Neural progenitor cell (in vitro differentiated cells): ENCODE results near the gene ZBTB5. TPM values are rescaled to one million over a fixed set of nuclear protein-coding genes. Genes with fewer than 3 reads are reported as not detected.
A peak's percentile ranks its signal among the peaks of the same experiment; 100 is the strongest.

Experiments
- DNase-seq: peaks from one replicate; pipeline ENCODE4 v3.0.0-alpha.2; 2016; ENCODE audit warnings: low spot score
- H2AFZ ChIP-seq: fragments of 200-600 bp; sonication (generic); replicated peaks from 2 replicates; pipeline ENCODE4 v1.6.1; 2016; ENCODE audit warnings: antibody characterized with exemption
- H3F3A ChIP-seq: fragments of 200-600 bp; sonication (generic); 2 replicates; pipeline ENCODE4 v1.6.1; 2016; ENCODE audit warnings: antibody characterized with exemption, low read depth
- H3K27ac ChIP-seq: fragments of 200-600 bp; sonication (generic); 2 replicates; pipeline ENCODE4 v1.5.1; 2016; ENCODE audit warnings: mild to moderate bottlenecking
- H3K27me3 ChIP-seq: fragments of 200-600 bp; sonication (generic); 2 replicates; pipeline ENCODE4 v1.6.1; 2016; ENCODE audit warnings: mild to moderate bottlenecking, moderate library complexity
- H3K36me3 ChIP-seq: fragments of 200-600 bp; sonication (generic); 2 replicates; pipeline ENCODE4 v1.5.1; 2016
- H3K4me1 ChIP-seq: fragments of 200-600 bp; sonication (generic); 2 replicates; pipeline ENCODE4 v1.6.1; 2016; ENCODE audit warnings: mixed run types
- H3K4me2 ChIP-seq: fragments of 200-600 bp; sonication (generic); 2 replicates; pipeline ENCODE4 v1.6.1; 2016
- H3K4me3 ChIP-seq: fragments of 200-600 bp; sonication (generic); 2 replicates; pipeline ENCODE4 v1.5.1; 2016
- H3K79me2 ChIP-seq: fragments of 200-600 bp; sonication (generic); 2 replicates; pipeline ENCODE4 v1.6.1; 2016; ENCODE audit warnings: low read depth
- H3K9ac ChIP-seq: fragments of 200-600 bp; sonication (generic); 2 replicates; pipeline ENCODE4 v1.6.1; 2016
- H3K9me3 ChIP-seq: fragments of 200-600 bp; sonication (generic); 2 replicates; pipeline ENCODE4 v1.5.1; 2016; ENCODE audit warnings: low read depth
- H4K20me1 ChIP-seq: fragments of 200-600 bp; sonication (generic); 2 replicates; pipeline ENCODE4 v1.6.1; 2016; ENCODE audit warnings: low read depth
- H3K27ac Mint-ChIP-seq: 3 replicates; pipeline ENCODE4 v1.8.0; 2021; ENCODE audit warnings: mixed read lengths
- H3K27me3 Mint-ChIP-seq: 2 replicates; pipeline ENCODE4 v1.8.0; 2022; ENCODE audit warnings: low read depth, mild to moderate bottlenecking, inconsistent platforms, moderate library complexity, mixed read lengths; ENCODE audit not compliant: insufficient read depth
- H3K36me3 Mint-ChIP-seq: 3 replicates; pipeline ENCODE4 v1.8.0; 2021; ENCODE audit warnings: mixed read lengths
- H3K4me1 Mint-ChIP-seq: 3 replicates; pipeline ENCODE4 v1.8.0; 2021; ENCODE audit warnings: mixed read lengths
- H3K4me3 Mint-ChIP-seq: 3 replicates; pipeline ENCODE4 v1.8.0; 2021; ENCODE audit warnings: mild to moderate bottlenecking, moderate library complexity, mixed read lengths
- H3K9me3 Mint-ChIP-seq: 3 replicates; pipeline ENCODE4 v1.8.0; 2020; ENCODE audit warnings: mixed read lengths
- EZH2 ChIP-seq: fragments of 200-600 bp; sonication (generic); IDR thresholded peaks from 2 replicates; pipeline ENCODE4 v1.6.1; 2017; ENCODE audit warnings: antibody characterized with exemption, mild to moderate bottlenecking, moderate library complexity
- EZH2phosphoT487 ChIP-seq: fragments of 200-600 bp; sonication (generic); IDR thresholded peaks from 2 replicates; pipeline ENCODE4 v1.6.1; 2017; ENCODE audit warnings: antibody characterized with exemption
- total RNA-seq: library from RNA; depleted of rRNA; stranded (reverse); fragments of >200 nt; gene quantifications from 2 replicates; pipeline ENCODE4 v1.2.3, GENCODE V29; 2015; ENCODE audit warnings: low replicate concordance
- TF ChIP-seq, protein P1 (sequence below): fragments of 200-600 bp; sonication (generic); IDR thresholded peaks from 2 replicates; pipeline ENCODE4 v1.5.1; 2017; ENCODE audit warnings: antibody characterized with exemption, mild to moderate bottlenecking

The ZBTB5 gene
- total RNA-seq, 1 donor from 2014 or later: 24.1 TPM

DNA sequence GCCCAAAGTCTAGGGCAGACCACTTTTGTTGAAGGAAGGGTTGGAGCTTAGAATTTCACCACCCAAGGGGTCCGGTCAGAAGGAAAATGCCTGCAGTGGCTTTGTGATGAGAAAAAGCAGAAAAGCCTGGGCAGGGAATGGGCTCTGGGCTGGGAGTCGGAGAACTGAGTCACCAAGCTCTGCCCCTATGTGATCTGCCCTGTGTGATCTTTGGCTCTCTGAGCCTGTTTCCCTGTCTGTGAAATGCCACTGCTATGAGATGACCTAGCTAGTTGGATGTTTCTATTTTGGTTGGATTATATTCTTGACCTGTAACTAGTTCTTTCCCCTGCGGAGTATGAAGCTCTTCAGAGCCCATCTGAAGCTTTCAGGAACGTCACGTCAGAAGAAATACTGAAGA is 30.3 kb upstream of the ZBTB5 start:
- Histone ChIP-seq H3K36me3 (no peaks in the 10 kb centered on the region), H3F3A (no peaks in the 10 kb centered on the region), H3K79me2 (no peaks in the 10 kb centered on the region), H3K9me3 (no peaks in the 10 kb centered on the region), H3K4me1 (no peaks in the 10 kb centered on the region), H3K27ac (no peak overlapping the region), H3K27me3 (no peaks in the 10 kb centered on the region), H4K20me1 (no peaks in the 10 kb centered on the region), H2AFZ (no peak overlapping the region), H3K9ac (no peak overlapping the region), H3K4me3 (no peak overlapping the region), H3K4me2 (no peak overlapping the region)
- DNase-seq: no peak
- Mint-ChIP-seq H3K4me1 (no peaks in the 10 kb centered on the region), H3K4me3 (no peak overlapping the region), H3K9me3 (no peaks in the 10 kb centered on the region), H3K27me3 (no peaks in the 10 kb centered on the region), H3K36me3 (peaks cover 44% of the 10 kb centered on the region), H3K27ac (no peak overlapping the region)
- TF ChIP-seq, protein P1, sequence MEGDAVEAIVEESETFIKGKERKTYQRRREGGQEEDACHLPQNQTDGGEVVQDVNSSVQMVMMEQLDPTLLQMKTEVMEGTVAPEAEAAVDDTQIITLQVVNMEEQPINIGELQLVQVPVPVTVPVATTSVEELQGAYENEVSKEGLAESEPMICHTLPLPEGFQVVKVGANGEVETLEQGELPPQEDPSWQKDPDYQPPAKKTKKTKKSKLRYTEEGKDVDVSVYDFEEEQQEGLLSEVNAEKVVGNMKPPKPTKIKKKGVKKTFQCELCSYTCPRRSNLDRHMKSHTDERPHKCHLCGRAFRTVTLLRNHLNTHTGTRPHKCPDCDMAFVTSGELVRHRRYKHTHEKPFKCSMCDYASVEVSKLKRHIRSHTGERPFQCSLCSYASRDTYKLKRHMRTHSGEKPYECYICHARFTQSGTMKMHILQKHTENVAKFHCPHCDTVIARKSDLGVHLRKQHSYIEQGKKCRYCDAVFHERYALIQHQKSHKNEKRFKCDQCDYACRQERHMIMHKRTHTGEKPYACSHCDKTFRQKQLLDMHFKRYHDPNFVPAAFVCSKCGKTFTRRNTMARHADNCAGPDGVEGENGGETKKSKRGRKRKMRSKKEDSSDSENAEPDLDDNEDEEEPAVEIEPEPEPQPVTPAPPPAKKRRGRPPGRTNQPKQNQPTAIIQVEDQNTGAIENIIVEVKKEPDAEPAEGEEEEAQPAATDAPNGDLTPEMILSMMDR: no peak
- TF ChIP-seq EZH2phosphoT487: no peak
- no peak for TF ChIP-seq EZH2

DNA sequence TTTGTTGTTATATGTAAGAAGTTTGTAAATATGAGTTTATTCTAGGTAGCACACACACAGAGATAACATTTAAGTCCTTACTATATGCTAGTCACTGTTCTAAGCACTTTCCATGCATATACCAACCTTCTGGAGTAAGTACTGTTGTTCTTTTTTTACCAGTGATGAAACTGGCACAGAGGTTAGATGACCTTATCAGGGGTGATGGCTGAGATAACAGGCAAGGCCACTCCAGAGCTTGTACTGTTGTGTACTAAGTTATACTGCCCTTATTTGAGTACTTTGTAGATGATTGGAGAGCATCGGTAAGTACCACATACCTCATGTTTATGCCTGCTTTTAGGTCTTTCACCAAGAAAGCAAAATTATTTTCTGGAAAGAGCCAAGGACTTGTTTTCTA is 26.7 kb upstream of the ZBTB5 start:
- Histone ChIP-seq H3K36me3 (no peaks in the 10 kb centered on the region), H3K79me2 (peaks cover 11% of the 10 kb centered on the region), H2AFZ (no peak overlapping the region), H3K27me3 (no peaks in the 10 kb centered on the region), H3K4me2 (no peak overlapping the region), H3K4me1 (peaks cover 5% of the 10 kb centered on the region), H3K9me3 (no peaks in the 10 kb centered on the region), H3K27ac (no peak overlapping the region), H3K4me3 (no peak overlapping the region), H3K9ac (no peak overlapping the region), H4K20me1 (peaks cover 2% of the 10 kb centered on the region), H3F3A (no peaks in the 10 kb centered on the region)
- H3K36me3 Mint-ChIP-seq: peaks cover 39% of the 10 kb centered on the region
- no peak for TF ChIP-seq EZH2
- TF ChIP-seq, protein P1: no peak
- no peak for TF ChIP-seq EZH2phosphoT487
- H3K27ac Mint-ChIP-seq: no peak overlapping the region
- DNase-seq: no peak
- H3K4me3 Mint-ChIP-seq: no peak overlapping the region
- H3K27me3 Mint-ChIP-seq: no peaks in the 10 kb centered on the region
- H3K9me3 Mint-ChIP-seq: no peaks in the 10 kb centered on the region
- peaks cover 8% of the 10 kb centered on the region for H3K4me1 Mint-ChIP-seq

DNA sequence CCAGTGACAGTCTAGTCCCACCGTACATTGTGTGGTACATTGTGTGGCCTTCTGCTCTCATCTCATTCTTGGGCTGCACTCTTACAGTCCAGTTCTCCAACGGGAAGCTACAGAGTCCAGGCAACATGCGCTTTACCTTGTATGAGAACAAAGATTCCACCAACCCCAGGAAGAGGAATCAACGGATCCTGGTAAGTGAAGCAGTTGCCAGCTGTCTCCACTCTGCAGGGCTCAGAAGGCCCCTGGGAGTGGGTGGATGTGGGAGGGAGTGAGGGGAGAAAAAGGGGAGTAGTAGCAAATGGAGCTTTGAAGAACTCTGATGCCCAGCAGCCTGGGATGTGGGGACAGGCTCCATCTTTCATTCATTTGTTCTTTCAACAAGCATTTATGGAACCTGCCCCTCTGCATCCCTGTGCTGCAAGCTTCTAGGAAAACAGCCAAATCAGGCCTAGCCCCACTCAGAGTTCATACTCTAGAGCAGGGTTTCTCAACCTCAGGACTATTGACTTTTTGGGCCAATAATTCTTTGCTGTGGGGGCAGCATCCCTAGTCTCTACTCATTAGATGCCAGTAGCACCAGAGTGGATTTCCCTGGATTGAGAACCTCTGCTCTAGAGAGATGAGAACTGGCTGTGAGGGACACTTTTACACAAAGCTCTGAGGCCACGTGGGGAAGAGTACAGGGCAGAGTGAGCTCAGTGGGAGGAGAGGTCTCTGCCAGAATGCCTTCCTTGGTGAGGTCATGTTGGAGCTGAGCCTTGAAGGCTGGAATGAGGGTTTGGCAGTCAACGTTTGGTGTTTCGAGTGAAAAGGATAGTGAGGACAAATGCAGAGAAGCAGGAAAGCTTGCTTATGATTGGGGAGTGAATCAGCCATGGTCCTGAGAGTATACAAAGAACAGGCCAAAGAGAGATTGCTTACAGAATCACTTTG is 21.6 kb upstream of the ZBTB5 start:
- peaks cover 22% of the 10 kb centered on the region for H3K79me2 ChIP-seq
- H3K36me3 ChIP-seq: no peaks in the 10 kb centered on the region
- peaks cover 11% of the 10 kb centered on the region for H3K4me1 ChIP-seq
- H3K9ac ChIP-seq: peak overlapping the region; percentile 59
- H3F3A ChIP-seq: no peaks in the 10 kb centered on the region
- H3K4me2 ChIP-seq: peak overlapping the region; percentile 96
- Mint-ChIP-seq H3K4me1 (peaks cover 27% of the 10 kb centered on the region), H3K36me3 (peaks cover 19% of the 10 kb centered on the region), H3K4me3 (peak overlapping the region; percentile 92), H3K9me3 (no peaks in the 10 kb centered on the region), H3K27ac (peak overlapping the region; percentile 82), H3K27me3 (peaks cover 3% of the 10 kb centered on the region)
- H3K9me3 ChIP-seq: no peaks in the 10 kb centered on the region
- peak overlapping the region; percentile 79 for H3K4me3 ChIP-seq
- no peak for DNase-seq
- H3K27ac ChIP-seq: no peak overlapping the region
- H2AFZ ChIP-seq: no peak overlapping the region
- H4K20me1 ChIP-seq: peaks cover 11% of the 10 kb centered on the region
- TF ChIP-seq, protein P1: no peak
- TF ChIP-seq EZH2 (no peak), EZH2phosphoT487 (no peak)
- no peaks in the 10 kb centered on the region for H3K27me3 ChIP-seq
